ENCODE measurements around the gene MORN1. TPM values are rescaled to one million over a fixed set of nuclear protein-coding genes. Genes with fewer than 3 reads are reported as not detected.

Gene MORN1
- total and polyA plus RNA-seq, 3 donors from 2014 or later = 30.4 to 34.5 (median 30.9) TPM

GRCh38 chr1:2375246-2375922 lies 16.0 kb downstream of the MORN1 start:
- no peak for DNase-seq
- TF ChIP-seq POLR2A (IDR thresholded peaks at IDR 0.05) (no peak), CTCF (IDR thresholded peaks at IDR 0.05) (no peak)
- intact Hi-C loops (cut with DNase I; ENCODE audit: low total_unique reads) = no loop called here
- Histone ChIP-seq H3K4me3 (no peak overlapping the region), H3K9me3 (no peaks in the 10 kb centered on the region), H3K4me1 (no peaks in the 10 kb centered on the region), H3K27me3 (no peaks in the 10 kb centered on the region), H3K36me3 (ENCODE audit: low read depth, missing control alignments) (no peaks in the 10 kb centered on the region), H3K27ac (no peak overlapping the region)
- 88% methylated on average over 12 to 17 of the region's 23 CpGs for WGBS, 2 donors

- Histone ChIP-seq H3K9me3 (no peaks in the 10 kb centered on the region), H3K36me3 (ENCODE audit: low read depth, missing control alignments) (no peaks in the 10 kb centered on the region), H3K4me1 (no peaks in the 10 kb centered on the region), H3K27ac (no peak overlapping the region), H3K4me3 (no peak overlapping the region), H3K27me3 (no peaks in the 10 kb centered on the region)
- no peak for TF ChIP-seq CTCF (IDR thresholded peaks at IDR 0.05)
- no peak for TF ChIP-seq POLR2A (IDR thresholded peaks at IDR 0.05)
- no peak for DNase-seq
- whole genome bisulfite sequencing, 2 donors = 80 to 87% methylated on average over 17 of the region's 17 CpGs
- intact Hi-C loops (cut with DNase I; ENCODE audit: low total_unique reads) = no loop called here
Measured at GRCh38 chr1:2374252-2375155, 16.9 kb downstream of the MORN1 start.

GRCh38 chr1:2373551-2374251 lies 17.7 kb downstream of the MORN1 start:
- 94 to 96% methylated on average over 11 to 20 of the region's 20 CpGs for WGBS, 2 donors
- Histone ChIP-seq H3K9me3 (no peaks in the 10 kb centered on the region), H3K4me1 (no peaks in the 10 kb centered on the region), H3K4me3 (no peak overlapping the region), H3K36me3 (ENCODE audit: low read depth, missing control alignments) (no peaks in the 10 kb centered on the region), H3K27me3 (no peaks in the 10 kb centered on the region), H3K27ac (no peak overlapping the region)
- intact Hi-C loops (cut with DNase I; ENCODE audit: low total_unique reads) = no loop called here
- TF ChIP-seq POLR2A (IDR thresholded peaks at IDR 0.05) (no peak), CTCF (IDR thresholded peaks at IDR 0.05) (no peak)
- no peak for DNase-seq

GRCh38 chr1:2372551-2373490 lies 18.5 kb downstream of the MORN1 start:
- Histone ChIP-seq H3K27me3 (no peaks in the 10 kb centered on the region), H3K27ac (no peak overlapping the region), H3K4me1 (no peaks in the 10 kb centered on the region), H3K36me3 (ENCODE audit: low read depth, missing control alignments) (no peaks in the 10 kb centered on the region), H3K9me3 (no peaks in the 10 kb centered on the region), H3K4me3 (no peak overlapping the region)
- WGBS, 2 donors = 94 to 97% methylated on average over 10 to 36 of the region's 36 CpGs
- TF ChIP-seq CTCF (IDR thresholded peaks at IDR 0.05) (no peak), POLR2A (IDR thresholded peaks at IDR 0.05) (no peak)
- no peak for DNase-seq
- intact Hi-C loops (cut with DNase I; ENCODE audit: low total_unique reads) = no loop called here

All from testis (tissue), 3 donors.